ENCODE measurements around the gene ELMOD2. TPM values are rescaled to one million over a fixed set of nuclear protein-coding genes. Genes with fewer than 3 reads are reported as not detected.

The ELMOD2 gene, protein sequence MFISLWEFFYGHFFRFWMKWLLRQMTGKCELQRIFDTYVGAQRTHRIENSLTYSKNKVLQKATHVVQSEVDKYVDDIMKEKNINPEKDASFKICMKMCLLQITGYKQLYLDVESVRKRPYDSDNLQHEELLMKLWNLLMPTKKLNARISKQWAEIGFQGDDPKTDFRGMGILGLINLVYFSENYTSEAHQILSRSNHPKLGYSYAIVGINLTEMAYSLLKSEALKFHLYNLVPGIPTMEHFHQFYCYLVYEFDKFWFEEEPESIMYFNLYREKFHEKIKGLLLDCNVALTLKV
- 10 to 100 TPM; 22.3 to 26.1 TPM for total RNA-seq

DNA sequence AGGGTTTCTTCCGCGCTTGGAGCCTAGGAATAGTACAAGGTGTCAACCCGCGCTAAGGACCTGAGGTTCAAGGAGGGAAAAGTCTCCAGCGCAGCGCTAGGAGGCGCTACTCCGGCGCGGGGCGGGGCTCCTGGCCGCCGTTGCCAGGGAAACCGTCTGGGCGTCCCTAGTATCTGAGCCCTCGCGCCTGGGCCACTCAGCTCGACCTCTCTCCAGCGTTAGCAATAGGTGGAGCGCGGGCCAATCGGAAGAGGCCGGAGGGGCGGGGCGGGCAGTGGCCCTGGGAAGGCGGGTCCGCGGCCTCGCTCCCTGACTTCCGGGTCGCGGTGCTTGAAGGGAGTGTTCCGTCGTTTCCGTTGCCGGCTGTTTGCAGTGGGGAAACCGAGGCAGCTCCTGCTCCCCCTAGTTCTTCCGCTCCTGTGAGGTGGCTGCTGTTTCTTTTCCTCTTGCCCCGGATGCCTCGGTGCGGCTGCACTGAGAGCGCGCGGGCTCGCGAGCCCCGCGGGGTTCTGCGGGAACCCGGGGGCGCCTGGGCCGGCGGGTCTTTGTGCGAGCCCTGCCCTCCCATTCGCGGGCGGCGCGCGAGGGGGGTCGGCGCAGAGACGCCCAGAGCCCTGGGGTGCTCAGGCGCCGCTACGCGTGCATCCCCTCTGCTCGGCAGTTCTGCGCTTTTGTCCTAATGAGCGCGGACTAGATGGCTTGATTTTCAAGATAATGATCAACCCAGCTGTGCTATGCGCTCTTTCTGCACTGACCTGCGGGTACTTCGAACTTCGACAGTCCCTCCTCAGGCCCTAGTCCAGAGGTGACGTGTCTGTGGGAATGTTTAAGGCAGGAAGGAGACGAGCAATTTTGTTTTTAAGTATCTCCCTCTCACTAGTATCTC, at the start of gene ELMOD2:
Gene ELMOD2 (plus strand): TSS at position 312 of the 886 bp plus-strand sequence. CDS start 1,261 bp downstream, outside the sequence.
- ATAC-seq (ENCODE audit: insufficient number of reproducible peaks, low FRiP score, low read depth): peak; percentile 98
- Histone ChIP-seq H3K36me3 (no peaks in the 10 kb centered on the region), H3K4me1 (ENCODE audit: control insufficient read depth in 1 of 2, low read depth in 2 of 2) (peaks cover 3 to 20% of the 10 kb centered on the region in 2 donors), H3K4me3 (peak within 1 kb of the TSS; percentile 88), H3K27me3 (replicated peaks; ENCODE audit: insufficient read depth) (no peaks in the 10 kb centered on the region), H3K27ac (peak within 1 kb of the TSS; percentile 75 to 82), H3K9me3 (no peaks in the 10 kb centered on the region)
- TF ChIP-seq, protein P1, sequence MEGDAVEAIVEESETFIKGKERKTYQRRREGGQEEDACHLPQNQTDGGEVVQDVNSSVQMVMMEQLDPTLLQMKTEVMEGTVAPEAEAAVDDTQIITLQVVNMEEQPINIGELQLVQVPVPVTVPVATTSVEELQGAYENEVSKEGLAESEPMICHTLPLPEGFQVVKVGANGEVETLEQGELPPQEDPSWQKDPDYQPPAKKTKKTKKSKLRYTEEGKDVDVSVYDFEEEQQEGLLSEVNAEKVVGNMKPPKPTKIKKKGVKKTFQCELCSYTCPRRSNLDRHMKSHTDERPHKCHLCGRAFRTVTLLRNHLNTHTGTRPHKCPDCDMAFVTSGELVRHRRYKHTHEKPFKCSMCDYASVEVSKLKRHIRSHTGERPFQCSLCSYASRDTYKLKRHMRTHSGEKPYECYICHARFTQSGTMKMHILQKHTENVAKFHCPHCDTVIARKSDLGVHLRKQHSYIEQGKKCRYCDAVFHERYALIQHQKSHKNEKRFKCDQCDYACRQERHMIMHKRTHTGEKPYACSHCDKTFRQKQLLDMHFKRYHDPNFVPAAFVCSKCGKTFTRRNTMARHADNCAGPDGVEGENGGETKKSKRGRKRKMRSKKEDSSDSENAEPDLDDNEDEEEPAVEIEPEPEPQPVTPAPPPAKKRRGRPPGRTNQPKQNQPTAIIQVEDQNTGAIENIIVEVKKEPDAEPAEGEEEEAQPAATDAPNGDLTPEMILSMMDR (IDR thresholded peaks at IDR 0.05): peak; percentile 87
- peak; percentile 97 for DNase-seq (ENCODE audit: low spot score)

- TF ChIP-seq, protein P1 (IDR thresholded peaks at IDR 0.05): no peak
- peaks cover 5% of the 10 kb centered on the region for H3K9me3 ChIP-seq
- no peaks in the 10 kb centered on the region for H3K4me1 ChIP-seq (ENCODE audit: control insufficient read depth in 1 of 2, low read depth in 2 of 2)
- H3K27ac ChIP-seq: no peak overlapping the region
- ATAC-seq (ENCODE audit: insufficient number of reproducible peaks, low FRiP score, low read depth): no peak
- H3K4me3 ChIP-seq: no peak overlapping the region
- DNase-seq (ENCODE audit: low spot score): no peak
- H3K27me3 ChIP-seq (replicated peaks; ENCODE audit: insufficient read depth): no peaks in the 10 kb centered on the region
- H3K36me3 ChIP-seq: no peaks in the 10 kb centered on the region
Observed at GRCh38 chr4:140483445-140483844, 40.5 kb upstream of the ELMOD2 start.

- H3K4me3 ChIP-seq: no peak overlapping the region
- no peaks in the 10 kb centered on the region for H3K36me3 ChIP-seq
- TF ChIP-seq, protein P1 (IDR thresholded peaks at IDR 0.05): no peak
- H3K27me3 ChIP-seq (replicated peaks; ENCODE audit: insufficient read depth): no peaks in the 10 kb centered on the region
- peaks cover 5% of the 10 kb centered on the region for H3K9me3 ChIP-seq
- H3K4me1 ChIP-seq (ENCODE audit: control insufficient read depth in 1 of 2, low read depth in 2 of 2): no peaks in the 10 kb centered on the region
- no peak for DNase-seq (ENCODE audit: low spot score)
- no peak for ATAC-seq (ENCODE audit: insufficient number of reproducible peaks, low FRiP score, low read depth)
- H3K27ac ChIP-seq: no peak overlapping the region
Observed at GRCh38 chr4:140485939-140486338, 38.0 kb upstream of the ELMOD2 start.

- no peak for DNase-seq (ENCODE audit: low spot score)
- Histone ChIP-seq H3K36me3 (no peaks in the 10 kb centered on the region), H3K27me3 (replicated peaks; ENCODE audit: insufficient read depth) (no peaks in the 10 kb centered on the region), H3K4me1 (ENCODE audit: control insufficient read depth in 1 of 2, low read depth in 2 of 2) (no peaks in the 10 kb centered on the region), H3K27ac (no peak overlapping the region), H3K4me3 (peak overlapping the region; percentile 58), H3K9me3 (no peaks in the 10 kb centered on the region)
- no peak for ATAC-seq (ENCODE audit: insufficient number of reproducible peaks, low FRiP score, low read depth)
- TF ChIP-seq, protein P1 (IDR thresholded peaks at IDR 0.05): no peak
Observed at GRCh38 chr4:140497405-140497746, 26.6 kb upstream of the ELMOD2 start.

Measured in thoracic aorta (tissue), 2 donors.